Sciatic nerve (tissue), 2 donors: ENCODE data around the gene KCNQ1. TPM values are rescaled to one million over a fixed set of nuclear protein-coding genes. Genes with fewer than 3 reads are reported as not detected.
A peak's percentile ranks its signal among the peaks of the same experiment; 100 is the strongest.

Experiments
- ATAC-seq: fragments of 200-7000 bp; cut with Tn5 transposase; one replicate; pipeline ENCODE4 v1.9.1; 2020; ENCODE audit warnings: mild to moderate bottlenecking, moderate library complexity
- DNase-seq: peaks from one replicate; pipeline ENCODE4 v3.0.0-alpha.2; 2020; ENCODE audit warnings: low spot score
- intact Hi-C: fragments of 100-400 bp; cut with DNase I; formaldehyde crosslinking; loops from one replicate; pipeline ENCODE4 v1.14.2; 2022
- total RNA-seq: library from RNA; stranded (reverse); fragmentation: NEBNext Ultra II Directional; extraction: Animal tissue kit (Norgen Biotek cat#: 25700); gene quantifications from one replicate; pipeline ENCODE4 v1.2.1, GENCODE V29; 2021
- donor health status: DM: no; HTN: no; CAD: no.
- donor health status: DM: no; HTN: no; CAD: no.

Gene KCNQ1
- total RNA-seq, 1 donor from 2014 or later, result 6.2 TPM

- intact Hi-C loops, result loop anchor here (1.0 kb wide), 1 partner anchor 35 kb away; no protein-coding TSS in a partner anchor
- ATAC-seq (no peak), DNase-seq (peak; percentile 46)
Observed at GRCh38 chr11:2565447-2566222, 120.8 kb downstream of the KCNQ1 start.

GRCh38 chr11:2566223-2567025, 121.6 kb downstream of the KCNQ1 start:
- DNase-seq (peak; percentile 56), ATAC-seq (no peak)
- intact Hi-C loops, result loop anchor here (1.0 kb wide), 1 partner anchor 34 kb away; no protein-coding TSS in a partner anchor

- ATAC-seq (no peak), DNase-seq (peak; percentile 32)
- intact Hi-C loops, result no loop called here
Observed at GRCh38 chr11:2567026-2567671, 122.3 kb downstream of the KCNQ1 start.

- intact Hi-C loops, result no loop called here
- ATAC-seq, result no peak
- peak; percentile 45 for DNase-seq
Observed at GRCh38 chr11:2569321-2569721, 124.5 kb downstream of the KCNQ1 start.

GRCh38 chr11:2569731-2570210, 125.0 kb downstream of the KCNQ1 start:
- ATAC-seq (no peak), DNase-seq (peak; percentile 51)
- intact Hi-C loops, result no loop called here

- DNase-seq, result peak; percentile 50
- ATAC-seq, result no peak
- intact Hi-C loops, result no loop called here
Observed at GRCh38 chr11:2570211-2570811, 125.5 kb downstream of the KCNQ1 start.

- ATAC-seq (no peak), DNase-seq (no peak)
- intact Hi-C loops, result no loop called here
Observed at GRCh38 chr11:2570841-2571597, 126.2 kb downstream of the KCNQ1 start.

- intact Hi-C loops, result no loop called here
- ATAC-seq (no peak), DNase-seq (peak; percentile 47)
Observed at GRCh38 chr11:2571598-2572281, 126.9 kb downstream of the KCNQ1 start.

GRCh38 chr11:2572491-2573239, 127.9 kb downstream of the KCNQ1 start:
- DNase-seq (peak; percentile 48), ATAC-seq (no peak)
- intact Hi-C loops, result no loop called here

- DNase-seq, result peak; percentile 34
- no peak for ATAC-seq
- intact Hi-C loops, result no loop called here
Observed at GRCh38 chr11:2573240-2574042, 128.6 kb downstream of the KCNQ1 start.

- intact Hi-C loops, result no loop called here
- ATAC-seq (no peak), DNase-seq (peak; percentile 58)
Observed at GRCh38 chr11:2574043-2574552, 129.3 kb downstream of the KCNQ1 start.

GRCh38 chr11:2574553-2575535, 130.0 kb downstream of the KCNQ1 start:
- intact Hi-C loops, result no loop called here
- DNase-seq (peak; percentile 58), ATAC-seq (peak; percentile 13)

- intact Hi-C loops, result no loop called here
- DNase-seq, result peak; percentile 43
- ATAC-seq, result no peak
Observed at GRCh38 chr11:2575591-2576051, 130.8 kb downstream of the KCNQ1 start.

- ATAC-seq (no peak), DNase-seq (peak; percentile 56)
- intact Hi-C loops, result no loop called here
Observed at GRCh38 chr11:2576111-2576510, 131.3 kb downstream of the KCNQ1 start.

GRCh38 chr11:2576549-2576948, 131.7 kb downstream of the KCNQ1 start:
- ATAC-seq, result no peak
- DNase-seq, result peak; percentile 46
- intact Hi-C loops, result no loop called here
